Peyer's patch (tissue), 4 donors: ENCODE results near the gene FIGNL1.

Experiments
- CTCF ChIP-seq, 6 experiments: fragments of 450-650 bp in 4 of 6; fragments of 200-600 bp in 2 of 6; sonication (generic) in 1 of 6; IDR thresholded peaks; one replicate each; pipeline ENCODE4 v1.5.1; 2017 to 2019; ENCODE audit warnings: antibody characterized with exemption in 6 of 6, mild to moderate bottlenecking in 3 of 6, moderate library complexity in 1 of 6
- POLR2A ChIP-seq, 2 donors: fragments of 450-650 bp; IDR thresholded peaks; one replicate each; pipeline ENCODE4 v1.5.1; 2017; ENCODE audit warnings: antibody characterized with exemption in 2 of 2, mild to moderate bottlenecking in 2 of 2, moderate library complexity in 2 of 2

GRCh38 chr7:50394315-50394714 lies 55.8 kb downstream of the FIGNL1 start:
- TF ChIP-seq CTCF (IDR thresholded peaks at IDR 0.05): no peak
- no peak for TF ChIP-seq POLR2A (IDR thresholded peaks at IDR 0.05)
